WI38 (cell line): ENCODE measurements around the gene NR0B2.

Source experiments
- H3K4me3 ChIP-seq: 2 replicates; pipeline ENCODE4 v1.5.1; 2011; ENCODE audit warnings: low read depth, mild to moderate bottlenecking, control low read depth, low read length
- TF ChIP-seq, protein P1 (sequence below): IDR thresholded peaks from 2 replicates; pipeline ENCODE4 v1.5.1; 2012; ENCODE audit warnings: low read depth, mild to moderate bottlenecking, control low read depth, low read length

Gene NR0B2

DNA sequence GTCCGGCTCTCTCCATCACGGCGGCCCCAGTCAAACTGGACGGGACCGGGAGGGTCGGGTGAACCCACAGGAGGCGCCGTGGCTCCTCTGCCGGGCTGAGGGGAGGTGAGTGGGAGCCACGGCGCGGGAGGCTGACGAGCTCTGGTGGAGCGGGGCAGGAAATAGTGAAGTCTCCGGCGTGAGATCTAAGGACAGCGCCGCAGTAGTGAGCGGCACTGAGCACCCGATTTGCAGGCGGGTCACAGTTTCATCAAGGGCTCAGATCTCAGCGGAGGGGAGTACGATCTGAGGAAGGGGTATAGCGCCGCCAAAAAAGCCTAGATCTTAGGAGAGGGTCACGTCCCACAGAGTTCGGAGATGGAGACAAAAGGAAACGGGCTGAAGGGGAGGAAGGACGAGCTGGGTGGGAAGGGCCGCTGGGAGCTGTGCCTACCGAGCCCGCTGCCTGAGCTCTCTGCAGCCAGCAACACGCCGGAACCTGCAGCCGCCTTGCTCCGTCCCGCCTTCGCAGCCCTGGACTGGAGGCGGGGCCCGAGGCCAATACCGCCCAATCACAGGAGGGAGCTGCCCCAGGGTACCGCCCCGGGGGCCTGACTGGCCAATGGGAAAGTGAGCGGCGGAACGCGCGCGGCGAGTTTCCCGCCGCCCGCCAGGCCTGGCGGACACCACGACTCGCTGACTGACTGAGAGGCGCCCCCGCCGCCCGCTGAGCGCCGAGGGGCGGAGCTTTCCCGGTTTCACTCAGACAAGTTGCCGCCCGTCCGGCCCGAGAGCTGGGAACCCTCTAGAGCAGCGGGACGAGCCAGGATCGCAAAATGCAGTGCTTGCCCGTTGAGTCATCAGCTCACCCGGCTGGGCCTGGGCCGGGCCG, 48.9 kb downstream of the NR0B2 start:
- TF ChIP-seq, protein P1, sequence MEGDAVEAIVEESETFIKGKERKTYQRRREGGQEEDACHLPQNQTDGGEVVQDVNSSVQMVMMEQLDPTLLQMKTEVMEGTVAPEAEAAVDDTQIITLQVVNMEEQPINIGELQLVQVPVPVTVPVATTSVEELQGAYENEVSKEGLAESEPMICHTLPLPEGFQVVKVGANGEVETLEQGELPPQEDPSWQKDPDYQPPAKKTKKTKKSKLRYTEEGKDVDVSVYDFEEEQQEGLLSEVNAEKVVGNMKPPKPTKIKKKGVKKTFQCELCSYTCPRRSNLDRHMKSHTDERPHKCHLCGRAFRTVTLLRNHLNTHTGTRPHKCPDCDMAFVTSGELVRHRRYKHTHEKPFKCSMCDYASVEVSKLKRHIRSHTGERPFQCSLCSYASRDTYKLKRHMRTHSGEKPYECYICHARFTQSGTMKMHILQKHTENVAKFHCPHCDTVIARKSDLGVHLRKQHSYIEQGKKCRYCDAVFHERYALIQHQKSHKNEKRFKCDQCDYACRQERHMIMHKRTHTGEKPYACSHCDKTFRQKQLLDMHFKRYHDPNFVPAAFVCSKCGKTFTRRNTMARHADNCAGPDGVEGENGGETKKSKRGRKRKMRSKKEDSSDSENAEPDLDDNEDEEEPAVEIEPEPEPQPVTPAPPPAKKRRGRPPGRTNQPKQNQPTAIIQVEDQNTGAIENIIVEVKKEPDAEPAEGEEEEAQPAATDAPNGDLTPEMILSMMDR, result no peak
- peak overlapping the region; percentile 69 for H3K4me3 ChIP-seq

DNA sequence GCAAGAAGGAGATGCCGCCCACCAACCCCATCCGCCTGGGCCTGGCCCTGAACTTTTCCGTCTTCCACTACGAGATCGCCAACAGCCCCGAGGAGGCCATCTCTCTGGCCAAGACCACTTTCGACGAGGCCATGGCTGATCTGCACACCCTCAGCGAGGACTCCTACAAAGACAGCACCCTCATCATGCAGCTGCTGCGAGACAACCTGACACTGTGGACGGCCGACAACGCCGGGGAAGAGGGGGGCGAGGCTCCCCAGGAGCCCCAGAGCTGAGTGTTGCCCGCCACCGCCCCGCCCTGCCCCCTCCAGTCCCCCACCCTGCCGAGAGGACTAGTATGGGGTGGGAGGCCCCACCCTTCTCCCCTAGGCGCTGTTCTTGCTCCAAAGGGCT, 50.1 kb downstream of the NR0B2 start:
- peak overlapping the region; percentile 69; the same call in 1 of the 2 replicates for H3K4me3 ChIP-seq
- TF ChIP-seq, protein P1, result no peak

DNA sequence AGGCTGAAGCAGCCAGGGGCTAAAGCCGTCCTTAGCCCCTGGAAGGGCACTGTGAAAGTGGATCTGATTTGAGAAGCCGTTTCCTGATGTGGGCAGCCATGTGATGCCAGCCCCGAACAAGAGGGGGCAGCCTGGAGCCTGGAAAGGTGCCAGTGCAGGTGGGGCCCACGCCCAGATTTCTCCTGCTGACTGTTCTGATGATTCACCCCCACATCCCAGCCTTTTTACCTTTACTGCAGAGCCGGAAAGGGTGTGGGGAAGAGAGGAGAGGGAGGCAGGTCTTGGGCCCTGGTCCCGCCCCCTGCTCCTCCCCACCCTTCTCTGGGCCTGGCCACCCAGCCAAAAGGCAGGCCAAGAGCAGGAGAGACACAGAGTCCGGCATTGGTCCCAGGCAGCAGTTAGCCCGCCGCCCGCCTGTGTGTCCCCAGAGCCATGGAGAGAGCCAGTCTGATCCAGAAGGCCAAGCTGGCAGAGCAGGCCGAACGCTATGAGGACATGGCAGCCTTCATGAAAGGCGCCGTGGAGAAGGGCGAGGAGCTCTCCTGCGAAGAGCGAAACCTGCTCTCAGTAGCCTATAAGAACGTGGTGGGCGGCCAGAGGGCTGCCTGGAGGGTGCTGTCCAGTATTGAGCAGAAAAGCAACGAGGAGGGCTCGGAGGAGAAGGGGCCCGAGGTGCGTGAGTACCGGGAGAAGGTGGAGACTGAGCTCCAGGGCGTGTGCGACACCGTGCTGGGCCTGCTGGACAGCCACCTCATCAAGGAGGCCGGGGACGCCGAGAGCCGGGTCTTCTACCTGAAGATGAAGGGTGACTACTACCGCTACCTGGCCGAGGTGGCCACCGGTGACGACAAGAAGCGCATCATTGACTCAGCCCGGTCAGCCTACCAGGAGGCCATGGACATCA, 50.7 kb downstream of the NR0B2 start, which contains the start of gene SFN:
SFN (plus strand) TSS at position 369 of the 904 bp plus-strand sequence; CDS start at position 433, 64 bp downstream.
- H3K4me3 ChIP-seq, result peak within 1 kb of the TSS; percentile 69; the same call in 1 of the 2 replicates
- TF ChIP-seq, protein P1, result 0 out of 2 replicates have a peak, but pooled peaks have one; percentile 5

DNA sequence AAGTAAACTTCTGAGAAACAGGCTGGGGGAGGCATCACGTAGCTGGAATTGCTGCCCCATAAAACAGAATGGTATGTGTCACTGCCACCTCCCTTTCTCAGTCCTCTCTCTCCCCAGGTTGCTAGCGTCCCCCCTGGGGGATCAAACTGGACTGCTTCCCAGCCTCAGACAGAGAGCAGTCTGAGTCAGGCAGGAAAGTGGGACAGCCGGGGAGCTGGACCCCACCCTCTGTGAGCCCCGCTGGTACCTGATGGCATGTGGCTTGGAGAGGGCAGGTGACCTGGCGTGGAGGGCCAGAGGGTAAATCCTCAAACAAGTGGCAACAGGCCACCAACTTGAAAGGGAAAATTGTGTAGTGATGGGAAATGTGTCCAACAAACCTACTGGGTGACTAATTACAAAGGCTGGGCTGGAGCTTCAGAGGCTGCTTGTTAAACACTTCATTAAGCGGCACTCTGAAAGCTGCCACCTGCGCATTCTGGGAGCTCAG, 51.8 kb downstream of the NR0B2 start:
- TF ChIP-seq, protein P1, result no peak
- H3K4me3 ChIP-seq, result no peak overlapping the region
